HuH-7 (cell line): ENCODE results near the gene CTDSP1.

Experiments
- DNase-seq: peaks from one replicate; pipeline ENCODE4 v3.0.0; 2011; ENCODE audit warnings: low spot score

Gene CTDSP1

GRCh38 chr2:218427741-218428140, 28.1 kb downstream of the CTDSP1 start:
- no peak for DNase-seq

GRCh38 chr2:218428846-218429558, 29.3 kb downstream of the CTDSP1 start:
- DNase-seq = no peak

GRCh38 chr2:218429911-218430692, 30.4 kb downstream of the CTDSP1 start:
- no peak for DNase-seq

GRCh38 chr2:218430721-218431120, 31.1 kb downstream of the CTDSP1 start:
- no peak for DNase-seq

- DNase-seq = no peak
These were observed 32.2 kb downstream of the CTDSP1 start for GRCh38 chr2:218431878-218432277.

GRCh38 chr2:218432676-218433365, 33.2 kb downstream of the CTDSP1 start:
- no peak for DNase-seq

GRCh38 chr2:218434456-218434855, 34.8 kb downstream of the CTDSP1 start:
- no peak for DNase-seq

- DNase-seq = no peak
These were observed 35.6 kb downstream of the CTDSP1 start for GRCh38 chr2:218435003-218435982.

GRCh38 chr2:218436992-218437391, 37.3 kb downstream of the CTDSP1 start:
- DNase-seq = no peak

GRCh38 chr2:218437969-218438368, 38.3 kb downstream of the CTDSP1 start:
- no peak for DNase-seq

- no peak for DNase-seq
These were observed 38.9 kb downstream of the CTDSP1 start for GRCh38 chr2:218438596-218438995.

- DNase-seq = peak; percentile 76
These were observed 45.2 kb downstream of the CTDSP1 start for GRCh38 chr2:218444692-218445357.

- DNase-seq = no peak
These were observed 45.9 kb downstream of the CTDSP1 start for GRCh38 chr2:218445602-218446001.

- no peak for DNase-seq
These were observed 46.9 kb downstream of the CTDSP1 start for GRCh38 chr2:218446547-218446946.

- DNase-seq = no peak
These were observed 47.4 kb downstream of the CTDSP1 start for GRCh38 chr2:218447072-218447471.

- no peak for DNase-seq
These were observed 49.3 kb downstream of the CTDSP1 start for GRCh38 chr2:218448934-218449333.

- DNase-seq = no peak
These were observed 52.4 kb downstream of the CTDSP1 start for GRCh38 chr2:218452079-218452478.
